ENCODE results near the gene ISM1.
A peak's percentile ranks its signal among the peaks of the same experiment; 100 is the strongest.

Gene ISM1

DNA sequence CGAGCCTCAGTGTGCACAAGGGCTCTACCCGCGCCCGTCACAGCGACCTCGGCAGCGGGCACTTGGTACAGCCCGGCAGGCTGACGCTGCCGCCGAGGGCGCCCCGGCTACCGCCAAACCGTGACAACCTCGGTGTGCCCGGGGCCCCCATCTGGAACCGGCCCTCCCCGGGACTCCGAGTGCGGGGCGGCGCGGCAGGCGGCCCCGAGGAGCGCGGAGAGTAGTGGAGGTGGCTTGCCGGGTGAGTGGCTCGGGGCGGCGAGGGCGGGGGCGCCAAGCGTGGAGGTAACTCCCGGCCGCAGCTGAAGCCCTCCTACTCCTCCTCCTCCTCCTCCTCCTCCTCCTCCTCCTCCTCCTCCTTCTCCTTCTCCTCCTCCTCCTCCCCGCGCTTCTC is at the start of gene ISM1:
TSS of gene ISM1 (plus strand) at position 371 of the 394 bp plus-strand sequence. CDS start 503 bp downstream, outside the sequence.
- peak; percentile 66 for DNase-seq

DNA sequence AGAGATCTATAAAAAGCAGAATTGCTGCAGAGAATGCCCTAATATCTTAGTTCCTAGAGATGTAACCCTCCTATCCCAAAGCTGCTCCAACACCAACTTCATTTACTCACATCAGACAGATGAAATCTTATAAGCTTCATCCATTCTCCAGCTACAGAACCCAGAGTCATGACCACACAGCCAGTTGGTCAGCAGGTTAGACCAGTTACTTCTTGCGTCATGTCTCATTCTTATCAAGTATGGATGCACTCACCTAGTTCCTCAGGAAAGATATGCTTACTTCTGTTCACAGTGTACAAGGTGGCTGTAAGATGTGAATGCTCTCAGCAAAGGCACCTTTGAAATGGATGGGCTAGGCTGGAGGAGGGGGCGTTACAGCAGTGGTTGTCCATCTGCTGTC is 47.9 kb upstream of the ISM1 start:
- DNase-seq = no peak

DNA sequence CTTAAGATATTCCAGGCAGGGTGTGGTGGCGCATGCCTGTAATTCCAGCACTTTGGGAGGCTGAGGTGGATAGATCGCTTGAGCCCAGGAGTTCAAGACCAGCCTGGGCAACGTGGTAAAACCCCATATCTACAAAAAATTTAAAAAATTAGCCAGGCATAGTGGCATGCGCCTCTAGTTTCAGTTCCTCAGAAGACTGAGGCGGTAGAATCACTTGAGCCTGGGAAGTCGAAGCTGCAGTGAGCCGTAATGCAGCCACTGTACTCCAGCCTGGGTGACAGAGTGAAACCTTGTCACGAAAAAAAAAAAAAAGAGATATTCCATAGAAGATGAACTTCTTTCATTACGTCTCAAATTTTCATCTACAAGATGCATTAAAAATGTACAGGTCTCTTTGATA is 46.7 kb upstream of the ISM1 start:
- DNase-seq = no peak

GRCh38 chr20:13180986-13181889 is 39.8 kb upstream of the ISM1 start:
- no peak for DNase-seq

GRCh38 chr20:13183005-13183404 is 38.1 kb upstream of the ISM1 start:
- no peak for DNase-seq

GRCh38 chr20:13186043-13186774 is 34.9 kb upstream of the ISM1 start:
- no peak for DNase-seq

DNA sequence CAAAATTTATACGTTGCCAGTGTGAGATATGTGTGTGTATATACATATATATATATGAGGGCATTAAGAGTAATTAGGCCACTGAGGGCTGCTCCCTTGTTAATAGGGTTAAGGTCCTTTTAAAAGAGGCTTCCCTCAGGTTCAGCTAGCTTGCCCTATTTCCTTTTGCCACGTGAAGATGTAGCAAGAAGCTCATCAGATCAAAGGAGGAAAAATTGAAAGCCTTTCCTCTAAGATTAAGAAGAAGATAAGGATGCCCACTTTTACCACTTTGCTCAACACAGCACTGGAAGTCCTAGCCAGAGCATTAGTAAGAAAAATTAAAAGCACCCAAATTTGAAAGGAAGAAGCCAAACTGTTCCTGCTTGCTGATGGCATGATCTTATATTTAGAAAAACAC is 33.2 kb upstream of the ISM1 start:
- DNase-seq = no peak

GRCh38 chr20:13199279-13199678 is 21.8 kb upstream of the ISM1 start:
- DNase-seq = no peak

- DNase-seq = no peak
Measured at GRCh38 chr20:13200767-13201500, 20.1 kb upstream of the ISM1 start.

DNA sequence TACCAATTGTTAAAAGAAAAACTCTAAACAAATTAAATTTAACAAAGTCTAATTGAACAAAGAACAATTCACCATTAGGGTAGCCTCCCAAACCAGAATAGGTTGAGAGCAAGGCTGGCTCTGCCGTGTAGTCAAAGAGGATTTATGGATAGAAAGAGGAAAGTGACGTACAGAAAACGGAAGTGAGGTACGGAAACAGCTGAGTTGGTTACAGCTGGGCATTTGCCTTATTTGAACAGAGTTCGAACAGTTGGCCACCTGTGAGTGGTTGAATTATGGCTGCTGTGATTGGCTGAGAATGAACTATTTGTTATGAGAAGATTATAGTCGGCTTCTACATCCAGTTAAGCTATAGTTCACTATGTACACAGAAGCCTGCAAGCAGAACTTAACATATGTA is 18.5 kb upstream of the ISM1 start:
- no peak for DNase-seq

DNA sequence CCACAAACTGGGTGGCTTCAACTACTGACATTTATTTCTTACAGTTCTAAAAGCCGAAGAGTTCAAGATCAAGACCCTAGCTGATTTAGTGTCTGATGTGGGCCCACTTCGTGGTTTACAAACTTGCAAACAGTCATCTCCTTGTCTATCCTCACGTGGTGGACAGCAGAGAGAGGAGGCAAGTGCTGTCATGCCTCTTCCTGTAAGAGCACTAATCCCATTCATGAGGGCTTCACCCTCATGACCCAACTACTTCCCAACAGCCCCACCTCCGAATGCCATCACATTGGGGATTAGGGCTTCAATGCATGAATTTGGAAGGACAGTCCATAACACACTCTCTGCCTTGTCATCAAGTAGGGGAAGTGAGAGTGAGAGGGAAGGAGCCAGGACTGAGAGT is 15.6 kb upstream of the ISM1 start:
- DNase-seq = no peak

DNA sequence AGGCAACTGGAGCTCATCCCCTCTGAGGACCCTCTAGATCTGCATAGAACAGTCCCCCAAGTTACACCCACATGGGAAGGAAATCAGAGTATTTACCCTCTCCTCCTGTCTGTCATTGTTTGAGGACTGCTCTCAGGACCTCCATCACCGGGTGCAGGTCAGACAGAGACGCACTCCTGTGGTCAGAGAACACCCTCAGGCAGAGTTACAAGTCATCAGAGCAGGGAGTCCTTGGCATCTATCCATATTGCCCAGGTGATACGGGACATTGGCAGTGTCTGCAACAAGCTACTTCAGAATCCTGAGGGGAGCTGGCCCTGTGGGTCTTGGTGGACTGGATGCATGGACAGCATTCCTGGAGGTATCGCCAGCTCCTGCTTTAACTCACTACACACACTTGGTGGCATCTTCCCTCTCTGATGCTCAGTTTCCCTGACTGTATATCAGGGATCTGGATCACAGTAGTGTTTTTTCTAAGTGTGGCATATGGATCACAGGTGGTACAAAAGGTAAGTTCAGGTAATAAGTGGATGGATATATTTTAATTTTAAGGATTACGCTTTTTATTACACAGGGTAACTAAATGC is 15.1 kb upstream of the ISM1 start:
- no peak for DNase-seq

DNA sequence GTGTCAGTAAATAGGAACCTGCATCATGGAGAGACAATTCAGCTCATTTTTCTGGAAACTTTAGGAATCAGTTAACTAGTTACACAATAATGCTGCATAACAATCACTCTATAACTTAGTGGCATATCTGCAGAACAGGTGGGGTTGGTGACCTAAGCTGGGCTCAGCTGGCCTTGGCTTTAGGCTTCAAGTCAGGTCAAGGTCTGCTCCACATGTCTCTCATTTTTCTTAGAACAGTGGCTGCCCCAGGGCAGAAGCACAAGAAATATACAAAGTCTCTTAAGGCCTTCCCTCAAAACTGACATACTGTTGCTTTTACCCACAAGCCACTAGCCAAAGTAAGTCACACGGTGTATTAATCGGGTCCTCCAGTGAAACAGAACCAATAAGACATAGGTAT is 14.1 kb upstream of the ISM1 start:
- DNase-seq = no peak

- DNase-seq = no peak
Measured at GRCh38 chr20:13211956-13212618, 9.0 kb upstream of the ISM1 start.

DNA sequence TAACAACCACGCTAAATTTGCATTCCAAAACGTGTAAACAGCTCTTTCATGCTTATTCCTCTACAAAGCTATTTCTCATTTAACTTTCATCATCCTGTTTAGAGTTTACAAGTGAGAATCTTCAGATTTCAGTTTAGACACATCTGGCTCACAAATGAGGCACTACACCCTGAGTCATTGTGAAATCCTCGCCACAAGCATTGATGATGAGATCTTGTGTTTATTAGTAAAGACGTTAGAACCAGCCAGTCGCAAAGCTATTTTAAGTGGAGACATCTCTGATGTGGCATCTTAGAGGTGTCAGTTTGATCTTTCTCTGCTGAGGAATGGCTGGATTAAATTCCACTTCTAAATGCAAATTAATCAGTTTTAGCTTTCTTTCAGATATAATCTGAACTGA is 8.3 kb upstream of the ISM1 start:
- no peak for DNase-seq

GRCh38 chr20:13213335-13213734 is 7.7 kb upstream of the ISM1 start:
- DNase-seq = no peak

GRCh38 chr20:13216533-13216932 is 4.5 kb upstream of the ISM1 start:
- DNase-seq = no peak

DNA sequence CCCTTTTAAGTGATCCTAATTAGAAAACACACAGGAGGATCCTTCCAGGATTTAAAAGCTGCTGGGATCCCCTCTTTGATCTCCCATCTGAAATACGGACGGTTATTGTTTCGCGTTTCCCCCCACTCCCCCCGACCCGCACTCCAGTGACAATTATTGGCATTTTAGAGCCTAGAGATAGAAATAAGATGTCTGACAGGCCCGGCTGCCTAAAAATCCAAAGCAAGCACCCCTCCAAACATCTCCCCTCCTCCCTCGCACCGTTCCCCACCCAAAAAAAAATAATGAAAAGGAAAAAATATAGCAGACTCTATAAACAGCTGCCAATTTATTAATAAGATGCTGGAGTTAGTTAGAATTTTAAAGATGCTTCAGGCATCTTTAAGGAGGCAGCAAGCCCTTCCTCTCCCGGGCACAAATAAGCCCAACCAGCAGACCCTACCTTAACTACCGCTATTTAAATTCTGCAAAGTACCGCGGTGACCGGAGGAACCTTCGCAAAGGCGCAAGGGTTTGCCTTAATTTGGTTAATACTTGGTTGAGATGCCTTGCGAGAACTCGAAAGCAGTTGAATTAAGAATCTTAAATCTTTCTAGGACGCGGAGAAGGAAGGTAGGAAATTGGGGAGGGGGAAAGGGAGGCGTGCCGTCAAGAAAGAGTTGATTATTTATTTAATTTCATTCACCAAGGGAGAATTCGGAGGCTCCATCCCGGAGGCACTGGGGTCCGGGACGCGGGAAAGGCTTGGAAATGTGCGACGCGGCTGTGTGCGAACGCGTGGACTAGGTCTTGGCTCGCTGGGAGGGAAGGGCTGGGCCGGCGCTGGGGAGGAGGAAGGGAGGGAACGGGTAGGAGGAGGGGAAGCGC is 1.5 kb upstream of the ISM1 start:
- no peak for DNase-seq

DNA sequence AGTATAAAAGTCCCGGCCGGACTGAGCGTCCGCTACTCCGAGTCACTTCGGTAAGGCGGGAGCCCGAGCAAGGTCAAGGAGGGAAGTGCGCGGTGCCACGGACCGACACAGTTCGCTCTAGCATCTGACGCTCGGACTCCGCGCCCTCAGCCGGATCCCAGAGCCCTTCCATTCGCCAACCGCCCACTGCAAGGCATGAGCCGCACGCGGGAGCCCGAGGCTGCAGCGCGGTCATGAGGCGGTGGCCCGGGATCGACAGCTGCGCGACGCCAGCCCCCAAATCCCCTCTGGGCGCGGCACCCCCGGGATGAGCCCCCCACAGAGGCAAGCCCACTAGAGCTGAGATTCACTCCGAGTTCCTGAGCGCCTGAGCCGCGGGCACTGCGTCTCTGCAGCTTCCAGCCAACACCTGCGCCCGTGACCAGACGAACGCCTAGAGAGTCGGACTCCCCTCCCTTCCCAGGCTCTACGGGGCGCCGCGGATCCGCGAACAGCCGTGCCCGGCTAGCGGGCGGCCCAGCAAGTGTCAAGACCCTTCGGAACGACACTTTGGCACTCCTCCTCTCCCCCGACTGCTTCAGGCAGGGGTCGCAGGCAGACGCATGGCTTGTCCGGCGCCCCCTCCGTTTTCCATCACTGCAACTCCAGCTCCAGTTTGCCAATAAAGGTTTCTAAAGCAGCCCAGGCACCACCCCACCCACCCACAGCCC is 725 bp upstream of the ISM1 start:
- peak; percentile 50 for DNase-seq

DNA sequence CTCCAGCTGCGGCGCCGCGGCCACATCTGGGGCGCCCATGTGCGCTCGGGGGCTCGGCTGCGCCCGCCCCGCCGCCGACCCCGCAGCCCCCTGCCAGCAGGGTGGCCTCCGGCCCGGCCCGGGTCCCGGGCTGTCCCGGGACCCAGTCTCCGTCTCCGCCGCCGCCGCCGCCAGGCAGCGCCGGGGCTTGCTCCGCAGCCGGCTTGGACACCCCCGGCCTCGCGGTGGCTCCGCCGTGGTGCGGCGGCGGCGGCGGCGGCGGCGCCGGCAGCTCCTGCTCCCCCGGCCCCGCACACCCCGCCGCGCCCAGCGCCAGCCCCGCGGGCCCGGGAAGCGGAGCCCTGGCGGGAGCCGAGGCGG is 219 bp downstream of the ISM1 start:
- DNase-seq = no peak

All from activated T-cell treated with anti-CD3 and anti-CD28 coated beads, Interleukin-2, amount 50 U/mL, for 1 hour (primary cell).